HEK293 (cell line): ENCODE data around the gene OMA1.

Source experiments
- CTCF ChIA-PET: fragments of 350-600 bp; formaldehyde crosslinking; extraction: SDS; loops from one replicate; lab custom pipeline; 2021; ENCODE audit warnings: antibody characterized with exemption; lab: Yijun Ruan, JAX
- POLR2A ChIA-PET: fragments of 300-600 bp; formaldehyde crosslinking; extraction: SDS; loops from one replicate; lab custom pipeline; 2020; ENCODE audit warnings: antibody characterized with exemption, inconsistent platforms; lab: Yijun Ruan, JAX
- H3K27ac ChIP-seq: fragments of 200-500 bp; sonication (Bioruptor generic); 2 replicates; pipeline ENCODE4 v1.5.1; 2014; ENCODE audit warnings: low read depth, low read length, control low read depth, inconsistent platforms; ENCODE audit errors: extremely low read depth
- H3K36me3 ChIP-seq, 2 experiments: fragments of 200-500 bp in 1 of 2; sonication (Bioruptor generic) in 1 of 2; 1 replicate in 1 of 2; 2 replicates in 1 of 2; pipeline ENCODE4 v1.5.1; 2014 to 2017; ENCODE audit warnings: inconsistent platforms in 2 of 2, low read length in 2 of 2; ENCODE audit not compliant: control insufficient read depth in 2 of 2, insufficient read depth in 1 of 2
- H3K4me1 ChIP-seq: fragments of 200-500 bp; sonication (Bioruptor generic); 2 replicates; pipeline ENCODE4 v1.5.1; 2014; ENCODE audit warnings: mild to moderate bottlenecking, low read length, inconsistent platforms; ENCODE audit not compliant: control insufficient read depth, insufficient read depth
- H3K4me3 ChIP-seq: 2 replicates; pipeline ENCODE4 v1.5.1; 2011; ENCODE audit warnings: low read depth, mild to moderate bottlenecking, control low read depth, low read length, moderate library complexity
- H3K9me3 ChIP-seq: fragments of 200-500 bp; sonication (Bioruptor generic); 2 replicates; pipeline ENCODE4 v1.5.1; 2014; ENCODE audit warnings: low read depth, low read length, inconsistent platforms; ENCODE audit not compliant: control insufficient read depth, insufficient read depth
- PRDM4 ChIP-seq: fragments of 450-650 bp; formaldehyde crosslinking; IDR thresholded peaks from 2 replicates; pipeline ENCODE4 v1.5.1; 2017; ENCODE audit warnings: missing biosample characterization, missing genetic modification characterization
- ZNF121 ChIP-seq: fragments of 450-650 bp; formaldehyde crosslinking; IDR thresholded peaks from 2 replicates; pipeline ENCODE4 v1.5.1; 2016; ENCODE audit warnings: missing biosample characterization, missing genetic modification characterization
- ZNF202 ChIP-seq: fragments of 450-650 bp; formaldehyde crosslinking; IDR thresholded peaks from 2 replicates; pipeline ENCODE4 v1.5.1; 2016; ENCODE audit warnings: missing biosample characterization, missing genetic modification characterization, borderline replicate concordance
- ZNF416 ChIP-seq: fragments of 450-650 bp; formaldehyde crosslinking; IDR thresholded peaks from 2 replicates; pipeline ENCODE4 v1.5.1; 2016; ENCODE audit warnings: missing biosample characterization, missing genetic modification characterization
- ZNF501 ChIP-seq: fragments of 450-650 bp; formaldehyde crosslinking; IDR thresholded peaks from 2 replicates; pipeline ENCODE4 v1.5.1; 2016; ENCODE audit warnings: missing biosample characterization, missing genetic modification characterization
- ZNF560 ChIP-seq: fragments of 450-650 bp; formaldehyde crosslinking; IDR thresholded peaks from 2 replicates; pipeline ENCODE4 v1.5.1; 2017; ENCODE audit warnings: missing biosample characterization, missing genetic modification characterization, borderline replicate concordance
- ZNF561 ChIP-seq: fragments of 450-650 bp; IDR thresholded peaks from 2 replicates; pipeline ENCODE4 v1.5.1; 2018; ENCODE audit warnings: missing biosample characterization, missing genetic modification characterization, borderline replicate concordance
- ZNF623 ChIP-seq: fragments of 450-650 bp; formaldehyde crosslinking; IDR thresholded peaks from 2 replicates; pipeline ENCODE4 v1.5.1; 2016; ENCODE audit warnings: missing biosample characterization, missing genetic modification characterization
- ZNF629 ChIP-seq: fragments of 450-650 bp; formaldehyde crosslinking; IDR thresholded peaks from 2 replicates; pipeline ENCODE4 v1.5.1; 2017; ENCODE audit warnings: missing biosample characterization, missing genetic modification characterization
- ZNF664 ChIP-seq: fragments of 450-650 bp; formaldehyde crosslinking; IDR thresholded peaks from 2 replicates; pipeline ENCODE4 v1.5.1; 2016; ENCODE audit warnings: missing biosample characterization, missing genetic modification characterization
- ZNF670 ChIP-seq: fragments of 450-650 bp; formaldehyde crosslinking; IDR thresholded peaks from 2 replicates; pipeline ENCODE4 v1.5.1; 2016; ENCODE audit warnings: missing biosample characterization, missing genetic modification characterization, low read depth
- TF ChIP-seq, protein P1 (sequence below): fragments of 450-650 bp; formaldehyde crosslinking; IDR thresholded peaks from 2 replicates; pipeline ENCODE4; 2016; ENCODE audit warnings: missing biosample characterization, missing genetic modification characterization

Gene OMA1

DNA sequence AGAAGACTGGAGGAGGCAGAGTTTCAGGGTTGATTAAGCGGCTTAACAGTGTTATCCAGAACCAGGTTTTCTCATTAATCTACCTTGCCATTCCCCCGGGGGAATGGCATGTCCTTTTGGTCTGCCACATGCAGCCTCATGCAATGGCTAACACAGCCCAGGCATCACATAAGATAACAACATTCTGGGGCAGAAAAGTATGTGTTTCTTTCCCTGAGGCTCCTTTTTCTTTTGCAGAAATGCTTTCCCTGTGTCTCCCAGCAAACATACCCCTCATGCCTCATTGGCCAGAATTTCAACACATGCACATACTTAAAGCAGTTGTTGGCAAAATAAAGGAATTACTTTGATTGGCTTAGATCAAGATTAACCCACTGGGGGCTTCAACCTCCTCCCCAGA lies 98.6 kb downstream of the OMA1 start (continued):
- no peak for TF ChIP-seq ZNF561

DNA sequence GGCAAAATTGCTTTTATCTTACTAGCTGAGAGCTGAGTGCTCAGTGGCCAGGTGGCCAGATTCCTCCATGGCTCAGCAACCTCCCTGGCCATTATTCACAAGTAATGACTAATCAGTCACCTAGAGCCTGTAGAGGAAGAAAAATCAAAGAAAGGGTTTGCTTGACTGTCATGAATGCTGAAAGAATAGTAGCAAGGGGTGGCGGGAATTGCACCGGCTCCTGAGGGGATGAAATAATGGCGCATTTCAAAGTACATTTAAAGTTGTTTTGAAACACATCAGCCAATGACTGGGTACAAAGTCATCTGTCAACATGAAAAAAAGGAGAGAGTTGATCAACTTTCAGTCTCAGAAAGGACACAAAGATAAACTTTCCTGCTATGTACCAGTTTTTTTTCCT lies 99.5 kb downstream of the OMA1 start:
- Histone ChIP-seq H3K4me3 (no peak overlapping the region), H3K9me3 (no peaks in the 10 kb centered on the region), H3K4me1 (no peaks in the 10 kb centered on the region), H3K27ac (no peak overlapping the region), H3K36me3 (no peaks in the 10 kb centered on the region)
- no peak for TF ChIP-seq ZNF560 (tag by site-specific recombination)
- POLR2A ChIA-PET = no interaction called here
- CTCF ChIA-PET = interaction anchor here (0.5 to 0.6 kb wide), 2 partner anchors 69 to 1642 kb away, joined by 3 read pairs; no protein-coding TSS in a partner anchor

DNA sequence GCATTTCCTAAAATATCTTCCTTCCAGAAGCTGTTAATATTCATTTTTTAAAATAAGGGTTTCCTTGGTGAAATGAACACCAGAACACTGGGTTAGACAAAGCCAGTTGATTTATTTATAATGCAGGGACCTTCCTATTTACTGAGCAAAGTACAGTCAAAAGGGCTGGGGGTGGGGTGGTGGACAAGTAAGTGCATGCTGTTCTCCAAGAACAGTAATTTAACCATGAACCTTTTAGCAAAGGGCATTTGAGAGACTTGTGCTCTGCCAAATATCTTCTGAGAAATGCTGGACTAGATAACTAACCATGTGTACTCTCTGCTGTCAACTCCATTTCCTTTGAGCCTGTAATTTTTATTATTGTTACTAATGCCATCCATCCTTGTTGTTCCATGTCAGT lies 100.2 kb downstream of the OMA1 start:
- Histone ChIP-seq H3K4me3 (no peak overlapping the region), H3K36me3 (no peaks in the 10 kb centered on the region), H3K9me3 (no peaks in the 10 kb centered on the region), H3K27ac (no peak overlapping the region), H3K4me1 (no peaks in the 10 kb centered on the region)
- ChIA-PET POLR2A (no interaction called here), CTCF (interaction anchor here (0.5 kb wide), 1 partner anchor 69 kb away, joined by 3 read pairs; no protein-coding TSS in a partner anchor)
- TF ChIP-seq ZNF121 (tag by site-specific recombination) = no peak
- TF ChIP-seq ZNF670 (tag by site-specific recombination) = no peak
- TF ChIP-seq ZNF501 (tag by site-specific recombination) = no peak
- TF ChIP-seq, protein P1, sequence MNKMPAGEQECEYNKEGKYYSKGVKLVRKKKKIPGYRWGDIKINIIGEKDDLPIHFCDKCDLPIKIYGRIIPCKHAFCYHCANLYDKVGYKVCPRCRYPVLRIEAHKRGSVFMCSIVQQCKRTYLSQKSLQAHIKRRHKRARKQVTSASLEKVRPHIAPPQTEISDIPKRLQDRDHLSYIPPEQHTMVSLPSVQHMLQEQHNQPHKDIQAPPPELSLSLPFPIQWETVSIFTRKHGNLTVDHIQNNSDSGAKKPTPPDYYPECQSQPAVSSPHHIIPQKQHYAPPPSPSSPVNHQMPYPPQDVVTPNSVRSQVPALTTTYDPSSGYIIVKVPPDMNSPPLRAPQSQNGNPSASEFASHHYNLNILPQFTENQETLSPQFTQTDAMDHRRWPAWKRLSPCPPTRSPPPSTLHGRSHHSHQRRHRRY = no peak
- no peak for TF ChIP-seq ZNF623 (tag by site-specific recombination)
- no peak for TF ChIP-seq ZNF202 (tag by site-specific recombination)

- H3K27ac ChIP-seq = no peak overlapping the region
- ChIA-PET CTCF (no interaction called here), POLR2A (no interaction called here)
- no peaks in the 10 kb centered on the region for H3K4me1 ChIP-seq
- TF ChIP-seq ZNF629 (tag by site-specific recombination) = no peak
- peak; percentile 65; the same call in 1 of the 2 replicates for TF ChIP-seq ZNF664
- H3K4me3 ChIP-seq = no peak overlapping the region
- no peaks in the 10 kb centered on the region for H3K36me3 ChIP-seq
- no peaks in the 10 kb centered on the region for H3K9me3 ChIP-seq
These were observed 102.3 kb downstream of the OMA1 start for GRCh38 chr1:58443986-58444868.

DNA sequence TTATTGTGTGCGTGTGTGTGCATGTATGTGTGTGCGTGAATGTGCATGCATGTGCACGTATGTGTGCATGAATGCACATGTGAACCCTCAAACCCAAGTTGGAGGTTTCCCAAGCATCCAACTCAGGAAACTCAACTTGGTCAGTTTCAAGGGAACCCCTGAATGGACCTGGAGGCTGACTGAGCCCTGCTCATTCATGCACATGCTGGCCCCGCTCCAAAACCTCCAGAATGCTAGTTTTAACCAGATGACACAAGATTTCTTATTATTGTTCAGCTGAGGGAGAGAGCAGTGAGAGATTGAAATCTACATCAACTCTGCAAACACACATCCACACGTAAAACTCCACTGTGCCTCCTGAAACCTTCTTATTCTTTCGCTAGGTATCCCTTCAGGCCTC lies 104.4 kb downstream of the OMA1 start:
- Histone ChIP-seq H3K27ac (no peak overlapping the region), H3K9me3 (no peaks in the 10 kb centered on the region), H3K36me3 (no peaks in the 10 kb centered on the region), H3K4me1 (no peaks in the 10 kb centered on the region), H3K4me3 (no peak overlapping the region)
- no peak for TF ChIP-seq ZNF561
- TF ChIP-seq ZNF416 = no peak
- peak; percentile 88 for TF ChIP-seq PRDM4 (tag by site-specific recombination)
- ChIA-PET POLR2A (no interaction called here), CTCF (no interaction called here)
